Activated CD8-positive, alpha-beta T cell treated with anti-CD3 and anti-CD28 coated beads, Interleukin-2, amount 10 ng/mL, durations not matched to agents 7 days and 5 days (primary cell): ENCODE data around the gene RPL32. TPM values are rescaled to one million over a fixed set of nuclear protein-coding genes. Genes with fewer than 3 reads are reported as not detected.

Experiments used
- total RNA-seq, 2 experiments: library from RNA; stranded (reverse); gene quantifications; one replicate each; pipeline ENCODE4 v1.2.3, GENCODE V29; 2021

RPL32 gene
- total RNA-seq, 2 experiments from 2014 or later: 1,764 to 1,890 TPM

Other genes starting within 250 kb of the RPL32 start
- 10 to 100 TPM; 86.5 to 91.6 TPM for gene RAF1, start 177.4 kb downstream of the RPL32 start, total RNA-seq
- gene TMEM40, start 82.3 kb downstream of the RPL32 start, total RNA-seq: not detected
- gene CAND2, start 44.9 kb downstream of the RPL32 start, total RNA-seq: under 1 TPM; 0.31 to 0.53 TPM
- 10 to 100 TPM; 47.8 to 53.8 TPM for gene IQSEC1, start 231.9 kb upstream of the RPL32 start, total RNA-seq